GM06990 (cell line): ENCODE results near the gene TSHZ3.

Experiments used
- DNase-seq: peaks from one replicate; pipeline ENCODE4 v3.0.0-alpha.2; 2011; ENCODE audit not compliant: insufficient read length; ENCODE audit errors: extremely low read depth
- H3K27me3 ChIP-seq: replicated peaks from 2 replicates; pipeline ENCODE4 v1.6.0; 2011; ENCODE audit warnings: low read length; ENCODE audit not compliant: control insufficient read depth, insufficient read depth
- H3K36me3 ChIP-seq: 2 replicates; pipeline ENCODE4 v1.5.1; 2011; ENCODE audit warnings: low read length; ENCODE audit not compliant: control insufficient read depth, insufficient read depth
- H3K4me3 ChIP-seq: replicated peaks from 2 replicates; pipeline ENCODE4 v1.5.1; 2011; ENCODE audit warnings: low read depth, mild to moderate bottlenecking, control low read depth, low read length
- TF ChIP-seq, protein P1 (sequence below): IDR thresholded peaks from 2 replicates; pipeline ENCODE4 v1.5.1; 2011; ENCODE audit warnings: low read length, control low read depth, mild to moderate bottlenecking, inconsistent platforms; ENCODE audit not compliant: insufficient read depth, poor library complexity, severe bottlenecking

The TSHZ3 gene

DNA sequence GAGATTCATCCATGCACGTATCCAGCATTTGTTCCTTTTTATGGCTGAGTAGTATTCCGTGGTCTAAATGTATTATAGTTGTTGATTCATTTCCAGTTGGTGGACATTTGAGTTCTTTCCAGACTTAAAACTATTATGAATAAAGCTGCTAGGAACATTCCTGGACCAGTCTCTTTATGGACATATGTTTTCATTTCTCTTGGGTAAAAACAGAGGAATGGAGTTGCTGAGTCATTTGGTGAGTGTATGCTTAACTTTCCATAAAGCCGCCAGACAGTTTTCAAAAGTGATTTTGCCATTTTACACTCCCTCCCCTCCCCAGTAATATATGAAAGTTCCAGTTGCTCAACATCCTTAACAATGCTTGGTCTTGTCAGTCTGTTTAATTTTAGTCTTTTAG lies 116.4 kb downstream of the TSHZ3 start:
- Histone ChIP-seq H3K36me3 (no peaks in the 10 kb centered on the region), H3K27me3 (no peaks in the 10 kb centered on the region), H3K4me3 (no peak overlapping the region)
- TF ChIP-seq, protein P1, sequence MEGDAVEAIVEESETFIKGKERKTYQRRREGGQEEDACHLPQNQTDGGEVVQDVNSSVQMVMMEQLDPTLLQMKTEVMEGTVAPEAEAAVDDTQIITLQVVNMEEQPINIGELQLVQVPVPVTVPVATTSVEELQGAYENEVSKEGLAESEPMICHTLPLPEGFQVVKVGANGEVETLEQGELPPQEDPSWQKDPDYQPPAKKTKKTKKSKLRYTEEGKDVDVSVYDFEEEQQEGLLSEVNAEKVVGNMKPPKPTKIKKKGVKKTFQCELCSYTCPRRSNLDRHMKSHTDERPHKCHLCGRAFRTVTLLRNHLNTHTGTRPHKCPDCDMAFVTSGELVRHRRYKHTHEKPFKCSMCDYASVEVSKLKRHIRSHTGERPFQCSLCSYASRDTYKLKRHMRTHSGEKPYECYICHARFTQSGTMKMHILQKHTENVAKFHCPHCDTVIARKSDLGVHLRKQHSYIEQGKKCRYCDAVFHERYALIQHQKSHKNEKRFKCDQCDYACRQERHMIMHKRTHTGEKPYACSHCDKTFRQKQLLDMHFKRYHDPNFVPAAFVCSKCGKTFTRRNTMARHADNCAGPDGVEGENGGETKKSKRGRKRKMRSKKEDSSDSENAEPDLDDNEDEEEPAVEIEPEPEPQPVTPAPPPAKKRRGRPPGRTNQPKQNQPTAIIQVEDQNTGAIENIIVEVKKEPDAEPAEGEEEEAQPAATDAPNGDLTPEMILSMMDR = no peak
- no peak for DNase-seq

DNA sequence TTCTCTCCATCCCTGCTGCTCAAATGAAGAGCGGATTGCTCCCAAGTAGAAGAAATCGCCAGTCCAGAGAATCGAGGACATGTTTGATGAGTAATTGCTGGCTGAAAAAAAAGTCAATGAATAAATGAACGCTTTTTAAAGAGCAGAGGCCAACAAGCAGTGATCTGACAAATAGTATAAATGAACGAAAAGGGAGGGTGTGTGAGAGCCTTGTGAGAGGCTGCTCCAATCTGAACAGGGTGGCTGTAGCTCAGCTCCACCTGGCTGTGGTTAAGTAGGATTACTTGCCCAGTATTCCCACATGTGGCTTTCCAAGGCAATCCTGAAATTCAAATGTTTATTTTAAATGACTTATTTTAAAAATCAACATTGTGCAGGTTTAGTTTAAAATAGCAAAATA lies 117.1 kb downstream of the TSHZ3 start:
- H3K27me3 ChIP-seq = no peaks in the 10 kb centered on the region
- TF ChIP-seq, protein P1 = no peak
- H3K4me3 ChIP-seq = no peak overlapping the region
- DNase-seq = no peak
- no peaks in the 10 kb centered on the region for H3K36me3 ChIP-seq

GRCh38 chr19:31231237-31231636 lies 118.0 kb downstream of the TSHZ3 start:
- DNase-seq = no peak
- H3K27me3 ChIP-seq = no peaks in the 10 kb centered on the region
- H3K4me3 ChIP-seq = no peak overlapping the region
- TF ChIP-seq, protein P1 = no peak
- no peaks in the 10 kb centered on the region for H3K36me3 ChIP-seq

DNA sequence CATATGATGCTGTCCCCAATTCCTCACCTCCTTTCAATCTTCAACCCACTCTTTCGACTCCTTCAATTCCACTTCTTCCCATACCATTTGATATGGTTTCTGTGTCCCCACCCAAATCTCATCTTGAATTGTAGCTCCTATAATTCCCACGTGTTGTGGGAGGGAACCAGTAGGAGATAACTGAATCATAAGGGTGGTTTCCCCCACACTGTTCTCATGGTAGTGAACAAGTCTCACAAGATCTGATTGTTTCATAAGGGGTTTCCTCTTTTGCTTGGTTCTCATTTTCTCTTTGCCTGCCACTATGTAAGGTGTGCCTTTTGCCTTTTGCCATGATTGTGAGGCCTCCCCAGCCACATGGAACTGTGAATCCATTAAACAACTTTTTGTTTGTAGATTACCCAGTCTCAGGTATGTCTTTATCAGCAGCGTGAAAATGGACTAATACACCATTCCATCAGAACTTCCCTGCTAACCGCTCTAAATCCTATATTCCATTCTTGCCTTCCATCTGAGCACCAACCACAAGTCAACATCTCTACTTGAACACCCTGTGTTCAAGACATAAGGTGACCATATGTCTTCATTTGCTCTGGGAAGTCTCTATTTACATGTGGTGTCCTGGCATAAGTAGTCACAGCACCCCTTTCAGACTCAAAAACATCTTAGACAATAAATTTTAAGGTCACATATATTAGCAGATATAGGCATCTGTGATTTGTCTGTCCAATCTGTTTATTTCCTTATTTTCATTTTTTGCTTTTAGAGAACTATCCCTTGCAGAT lies 122.9 kb downstream of the TSHZ3 start:
- TF ChIP-seq, protein P1 = no peak
- H3K36me3 ChIP-seq = no peaks in the 10 kb centered on the region
- no peaks in the 10 kb centered on the region for H3K27me3 ChIP-seq
- no peak for DNase-seq
- H3K4me3 ChIP-seq = no peak overlapping the region
